HS-5 (cell line): ENCODE data around the gene SPATA17.
A peak's percentile ranks its signal among the peaks of the same experiment; 100 is the strongest.
"Not testable (repeated sequence)": the region's sequence is repeated elsewhere in the genome, so short reads cannot be mapped to it uniquely, and the experiment has no call there.

ENCODE experiments used
- DNase-seq: peaks from one replicate; pipeline ENCODE4 v3.0.0-alpha.2; 2012; ENCODE audit warnings: low read depth

SPATA17 gene

GRCh38 chr1:217674028-217674729, 43.0 kb downstream of the SPATA17 start:
- DNase-seq: no peak

- no peak for DNase-seq
Observed at GRCh38 chr1:217681806-217682205, 50.7 kb downstream of the SPATA17 start.

- no peak for DNase-seq
Observed at GRCh38 chr1:217687511-217687910, 56.4 kb downstream of the SPATA17 start.

- not testable (repeated sequence) for DNase-seq
Observed at GRCh38 chr1:217696140-217696539, 65.0 kb downstream of the SPATA17 start.

GRCh38 chr1:217703326-217703725, 72.2 kb downstream of the SPATA17 start:
- DNase-seq: no peak

GRCh38 chr1:217712925-217713597, 81.9 kb downstream of the SPATA17 start:
- DNase-seq: no peak

- no peak for DNase-seq
Observed at GRCh38 chr1:217715681-217716080, 84.5 kb downstream of the SPATA17 start.

GRCh38 chr1:217717959-217718358, 86.8 kb downstream of the SPATA17 start:
- no peak for DNase-seq

GRCh38 chr1:217718873-217719272, 87.7 kb downstream of the SPATA17 start:
- no peak for DNase-seq

- no peak for DNase-seq
Observed at GRCh38 chr1:217721692-217722091, 90.5 kb downstream of the SPATA17 start.

GRCh38 chr1:217734973-217735372, 103.8 kb downstream of the SPATA17 start:
- peak; percentile 26 for DNase-seq

GRCh38 chr1:217747156-217747769, 116.1 kb downstream of the SPATA17 start:
- DNase-seq: peak; percentile 13

GRCh38 chr1:217769768-217770167, 138.6 kb downstream of the SPATA17 start:
- no peak for DNase-seq

- no peak for DNase-seq
Observed at GRCh38 chr1:217770918-217771317, 139.8 kb downstream of the SPATA17 start.

GRCh38 chr1:217776693-217777092, 145.5 kb downstream of the SPATA17 start:
- DNase-seq: no peak

GRCh38 chr1:217781056-217781455, 149.9 kb downstream of the SPATA17 start:
- DNase-seq: no peak

- DNase-seq: no peak
Observed at GRCh38 chr1:217791091-217791490, 159.9 kb downstream of the SPATA17 start.

GRCh38 chr1:217805792-217806191, 174.6 kb downstream of the SPATA17 start:
- no peak for DNase-seq

GRCh38 chr1:217812175-217812574, 181.0 kb downstream of the SPATA17 start:
- no peak for DNase-seq

- no peak for DNase-seq
Observed at GRCh38 chr1:217813031-217813430, 181.9 kb downstream of the SPATA17 start.

GRCh38 chr1:217837691-217838090, 206.5 kb downstream of the SPATA17 start:
- DNase-seq: no peak

GRCh38 chr1:217839161-217839560, 208.0 kb downstream of the SPATA17 start:
- DNase-seq: no peak

GRCh38 chr1:217846733-217847132, 215.6 kb downstream of the SPATA17 start:
- no peak for DNase-seq
